GM10266 (cell line): ENCODE measurements around the gene ZSCAN23.

Source experiments
- DNase-seq: peaks from one replicate; pipeline ENCODE4 v3.0.0; 2012; ENCODE audit errors: extremely low spot score
- TF ChIP-seq, protein P1 (sequence below): IDR thresholded peaks from 2 replicates; pipeline ENCODE4 v1.5.1; 2012; ENCODE audit warnings: mild to moderate bottlenecking, low read depth; ENCODE audit not compliant: control insufficient read depth, insufficient read depth; ENCODE audit errors: missing control alignments

The ZSCAN23 gene

DNA sequence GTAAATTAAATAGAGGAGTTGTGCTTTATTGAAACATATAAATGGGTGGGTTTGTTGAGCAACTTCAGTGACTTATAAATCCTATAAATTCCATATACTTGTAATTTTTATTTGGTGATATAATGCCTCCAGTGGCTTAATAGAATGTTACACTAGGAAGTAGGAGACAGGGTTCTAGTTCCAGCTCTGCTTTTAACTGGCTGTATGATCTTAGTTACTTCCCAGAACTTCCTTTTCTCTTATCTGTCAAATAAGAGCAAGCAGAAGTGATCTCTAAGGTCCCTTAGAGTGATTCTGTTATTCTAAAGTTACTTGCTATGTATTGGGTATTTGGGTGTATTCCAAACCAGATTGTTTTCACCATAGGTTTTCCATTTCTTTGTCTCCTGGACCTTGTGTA is 10.2 kb downstream of the ZSCAN23 start:
- no peak for DNase-seq
- TF ChIP-seq, protein P1, sequence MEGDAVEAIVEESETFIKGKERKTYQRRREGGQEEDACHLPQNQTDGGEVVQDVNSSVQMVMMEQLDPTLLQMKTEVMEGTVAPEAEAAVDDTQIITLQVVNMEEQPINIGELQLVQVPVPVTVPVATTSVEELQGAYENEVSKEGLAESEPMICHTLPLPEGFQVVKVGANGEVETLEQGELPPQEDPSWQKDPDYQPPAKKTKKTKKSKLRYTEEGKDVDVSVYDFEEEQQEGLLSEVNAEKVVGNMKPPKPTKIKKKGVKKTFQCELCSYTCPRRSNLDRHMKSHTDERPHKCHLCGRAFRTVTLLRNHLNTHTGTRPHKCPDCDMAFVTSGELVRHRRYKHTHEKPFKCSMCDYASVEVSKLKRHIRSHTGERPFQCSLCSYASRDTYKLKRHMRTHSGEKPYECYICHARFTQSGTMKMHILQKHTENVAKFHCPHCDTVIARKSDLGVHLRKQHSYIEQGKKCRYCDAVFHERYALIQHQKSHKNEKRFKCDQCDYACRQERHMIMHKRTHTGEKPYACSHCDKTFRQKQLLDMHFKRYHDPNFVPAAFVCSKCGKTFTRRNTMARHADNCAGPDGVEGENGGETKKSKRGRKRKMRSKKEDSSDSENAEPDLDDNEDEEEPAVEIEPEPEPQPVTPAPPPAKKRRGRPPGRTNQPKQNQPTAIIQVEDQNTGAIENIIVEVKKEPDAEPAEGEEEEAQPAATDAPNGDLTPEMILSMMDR: no peak

DNA sequence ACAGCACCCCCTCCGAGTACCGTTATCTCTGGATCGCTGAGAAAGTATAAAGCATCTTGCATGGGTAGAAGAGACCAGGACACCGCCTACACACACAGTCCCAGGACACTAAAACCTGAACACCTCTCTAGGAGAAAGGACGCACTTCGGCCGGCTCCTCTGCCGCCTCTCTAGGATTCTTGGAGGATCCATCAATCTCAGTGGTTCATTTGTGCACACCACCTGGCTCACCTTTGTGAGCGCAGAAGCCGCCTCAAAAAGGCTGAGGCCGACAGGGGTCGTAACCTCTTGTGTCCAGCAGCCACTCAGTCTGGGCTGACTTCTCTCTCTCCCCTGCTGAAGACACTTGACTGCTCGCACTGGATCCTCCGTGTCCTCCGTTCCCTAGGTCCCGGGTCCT is 13.5 kb downstream of the ZSCAN23 start:
- TF ChIP-seq, protein P1: no peak
- DNase-seq: no peak

DNA sequence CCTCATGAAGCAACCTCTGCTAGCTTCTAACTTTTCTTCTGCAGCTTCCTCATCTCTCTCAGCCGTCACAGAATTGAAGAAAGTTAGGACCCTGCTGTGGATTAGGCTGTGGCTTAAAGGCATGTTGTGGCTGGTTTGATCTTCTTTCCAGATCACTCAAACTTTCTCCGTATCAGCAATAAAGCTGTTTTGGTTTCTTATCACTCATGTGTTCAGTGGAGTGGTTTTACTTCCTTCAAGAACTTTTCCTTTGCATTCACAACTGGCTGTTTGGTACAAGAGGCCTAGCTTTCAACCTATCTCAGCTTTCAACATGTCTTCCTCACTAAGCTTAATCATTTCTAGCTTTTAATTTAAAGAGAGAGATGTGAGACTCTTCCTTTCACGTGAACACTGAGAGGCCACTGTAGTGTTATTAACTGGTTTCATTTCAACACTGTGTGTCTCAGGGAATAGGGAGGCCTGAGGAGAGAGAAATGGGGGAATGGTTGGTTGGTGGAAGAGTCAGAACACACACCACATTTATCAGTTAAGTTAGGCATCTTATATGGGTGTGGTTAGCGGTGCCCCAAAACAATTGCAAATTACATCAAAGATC is 17.2 kb downstream of the ZSCAN23 start:
- TF ChIP-seq, protein P1: no peak
- no peak for DNase-seq

DNA sequence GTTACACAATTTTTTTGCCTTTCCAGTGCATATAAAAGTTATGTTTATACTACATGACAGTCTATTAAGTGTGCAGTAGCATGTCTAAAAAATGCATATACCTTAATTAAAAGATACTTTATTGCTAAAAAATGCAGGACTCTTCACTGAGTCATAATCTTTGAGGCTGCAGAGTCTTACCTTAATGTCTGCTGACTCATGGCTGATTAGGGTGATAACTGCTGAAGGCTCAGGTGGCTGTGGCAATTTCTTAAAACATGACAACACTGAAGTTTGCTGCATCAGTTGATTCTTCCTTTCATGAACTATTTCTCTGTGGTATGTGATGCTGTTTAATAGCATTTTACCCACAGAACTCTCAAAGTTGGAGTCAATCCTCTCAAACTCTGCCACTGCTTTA is 19.1 kb downstream of the ZSCAN23 start:
- TF ChIP-seq, protein P1: no peak
- DNase-seq: no peak

DNA sequence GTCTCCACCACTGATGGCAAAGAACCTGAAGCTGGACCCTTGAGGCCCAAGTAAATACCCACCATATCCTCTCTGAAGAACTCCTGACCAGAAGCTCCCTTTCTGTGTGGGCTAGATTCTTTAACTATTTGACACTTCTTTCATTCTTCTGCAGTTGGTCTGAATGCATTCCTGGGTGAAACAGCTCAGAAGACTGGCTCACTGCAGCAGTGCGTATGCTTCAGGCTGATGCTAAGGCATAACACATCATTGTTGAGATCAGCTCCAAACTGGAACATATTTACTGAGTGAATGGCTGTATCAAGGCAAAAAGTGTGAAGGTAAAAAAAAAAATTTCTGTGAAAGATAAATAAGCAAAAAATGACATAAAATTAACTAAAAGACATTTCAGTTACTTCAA is 19.7 kb downstream of the ZSCAN23 start:
- TF ChIP-seq, protein P1: no peak
- no peak for DNase-seq

DNA sequence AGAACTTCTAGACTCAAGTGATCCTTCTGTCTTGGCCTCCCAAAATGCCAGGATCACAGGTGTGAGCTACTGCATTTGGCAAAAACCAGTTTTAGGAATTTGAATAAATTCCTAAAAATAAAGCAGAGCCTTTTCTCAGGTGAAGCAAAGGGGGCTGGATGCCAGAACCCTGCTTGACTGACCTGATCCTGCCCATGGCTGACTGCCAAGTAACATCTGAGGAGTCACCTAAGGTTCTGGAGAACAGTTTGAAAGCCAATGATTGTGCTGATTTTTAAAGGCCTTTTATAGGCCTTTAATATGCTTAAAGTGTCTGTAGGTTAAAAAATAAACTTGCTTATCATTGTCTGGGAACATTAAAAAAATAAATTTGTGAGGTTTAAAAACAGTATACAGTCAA is 29.6 kb downstream of the ZSCAN23 start:
- TF ChIP-seq, protein P1: no peak
- no peak for DNase-seq

DNA sequence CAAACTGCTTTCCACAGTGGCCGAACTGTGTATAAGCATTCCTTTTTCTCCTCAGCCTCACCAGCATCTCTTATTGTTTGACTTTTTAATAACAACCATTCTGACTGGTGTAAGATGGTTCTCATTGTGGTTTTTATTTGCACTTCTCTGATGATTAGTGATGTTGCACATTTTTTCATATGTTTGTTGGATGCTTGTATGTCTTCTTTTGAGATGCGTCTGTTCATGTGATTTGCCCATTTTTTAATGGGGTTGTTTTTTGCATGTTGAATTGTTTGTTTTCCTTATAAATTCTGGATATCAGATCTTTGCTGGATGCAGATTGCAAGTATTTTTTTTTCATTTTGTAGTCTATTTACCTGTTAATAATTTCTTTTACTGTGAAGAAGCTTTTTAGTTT is 32.5 kb downstream of the ZSCAN23 start:
- no peak for DNase-seq
- TF ChIP-seq, protein P1: no peak
